GM23248 (cell line): Measurements from ENCODE around the gene NFIA.

ENCODE experiments used
- EZH2 ChIP-seq: fragments of 200-600 bp; sonication (generic); IDR thresholded peaks from 2 replicates; pipeline ENCODE4 v1.6.1; 2018; ENCODE audit warnings: antibody characterized with exemption, mild to moderate bottlenecking; ENCODE audit not compliant: insufficient read depth, poor library complexity, severe bottlenecking
- EZH2phosphoT487 ChIP-seq: fragments of 200-600 bp; sonication (generic); IDR thresholded peaks from 2 replicates; pipeline ENCODE4 v1.6.1; 2018; ENCODE audit warnings: antibody characterized with exemption, moderate library complexity, mild to moderate bottlenecking, low read depth; ENCODE audit not compliant: insufficient read depth

DNA sequence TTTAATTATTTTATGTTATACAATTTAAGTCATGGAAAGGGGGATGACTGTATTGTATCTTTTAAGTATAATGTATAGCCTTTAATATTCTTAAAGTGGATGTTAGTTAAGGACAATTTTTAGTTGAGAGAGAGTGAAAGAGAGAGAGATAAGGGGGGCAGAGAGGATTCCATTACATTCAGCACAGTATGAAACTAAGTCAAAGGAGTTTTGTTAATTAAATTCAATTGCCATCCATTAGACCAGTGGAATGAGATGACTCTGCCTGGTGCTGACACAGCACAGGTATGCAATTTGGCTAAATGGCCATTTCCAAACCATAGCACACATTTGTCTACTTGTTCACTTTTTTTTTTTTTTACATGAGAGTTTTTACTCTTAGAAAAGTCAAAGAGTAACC, 27.5 kb downstream of the NFIA start:
- TF ChIP-seq EZH2phosphoT487, result no peak
- no peak for TF ChIP-seq EZH2
